Natural killer cell (primary cell): ENCODE results near the gene DENND1A. TPM values are rescaled to one million over a fixed set of nuclear protein-coding genes. Genes with fewer than 3 reads are reported as not detected.

Experiments
- ATAC-seq, 3 donors: fragments of 150-1000 bp in 2 of 3; fragments of 200-7000 bp in 1 of 3; cut with Tn5 transposase; 1 replicate in 1 of 3; 2 replicates in 2 of 3; pipeline ENCODE4 v1.10.0; 2021; ENCODE audit warnings: mild to moderate bottlenecking in 2 of 3, moderate library complexity in 2 of 3
- DNase-seq, 2 donors: peaks; one replicate each; pipeline versions ENCODE4 v3.0.0 to v3.0.0-alpha.2; 2013 to 2021; ENCODE audit warnings: mixed read lengths in 1 of 2
- H3K27ac ChIP-seq: one replicate; pipeline ENCODE4 v1.5.1; 2013; ENCODE audit warnings: mild to moderate bottlenecking, low read length
- H3K27me3 ChIP-seq: one replicate; pipeline ENCODE4 v1.6.1; 2013; ENCODE audit warnings: low read length; ENCODE audit not compliant: control insufficient read depth, insufficient read depth
- H3K36me3 ChIP-seq: one replicate; pipeline ENCODE4 v1.6.1; 2013; ENCODE audit warnings: low read length; ENCODE audit not compliant: control insufficient read depth, insufficient read depth
- H3K4me1 ChIP-seq: one replicate; pipeline ENCODE4 v1.6.1; 2013; ENCODE audit warnings: low read length; ENCODE audit not compliant: control insufficient read depth, insufficient read depth
- H3K4me3 ChIP-seq: one replicate; pipeline ENCODE4 v1.5.1; 2013; ENCODE audit warnings: low read length
- H3K9me3 ChIP-seq: one replicate; pipeline ENCODE4 v1.6.1; 2013; ENCODE audit warnings: low read length; ENCODE audit not compliant: control insufficient read depth, insufficient read depth
- H3K27ac Mint-ChIP-seq, 2 donors: one replicate each; pipeline ENCODE4 v1.8.0; 2022; ENCODE audit warnings: mild to moderate bottlenecking in 2 of 2, mixed read lengths in 2 of 2, moderate library complexity in 1 of 2
- H3K27me3 Mint-ChIP-seq, 2 donors: one replicate each; pipeline ENCODE4 v1.8.0; 2022; ENCODE audit warnings: low read depth in 2 of 2, mixed read lengths in 2 of 2
- H3K36me3 Mint-ChIP-seq: one replicate; pipeline ENCODE4 v1.8.0; 2022; ENCODE audit warnings: mixed read lengths
- H3K4me1 Mint-ChIP-seq, 2 donors: one replicate each; pipeline ENCODE4 v1.8.0; 2022; ENCODE audit warnings: mixed read lengths in 2 of 2
- H3K4me3 Mint-ChIP-seq: one replicate; pipeline ENCODE4 v1.8.0; 2022; ENCODE audit warnings: mild to moderate bottlenecking, moderate library complexity, mixed read lengths
- H3K9me3 Mint-ChIP-seq, 2 donors: one replicate each; pipeline ENCODE4 v1.8.0; 2022; ENCODE audit warnings: mixed read lengths in 2 of 2
- CTCF ChIP-seq: fragments of 200-600 bp; IDR thresholded peaks from one replicate; pipeline ENCODE4 v1.8.0; 2022; ENCODE audit warnings: antibody characterized with exemption
- WGBS: methylation state at CpG from one replicate; pipeline ENCODE4 v1.1.7; 2013; ENCODE audit warnings: missing lambda C conversion rate; ENCODE audit not compliant: insufficient coverage; 5-methylcytosine and 5-hydroxymethylcytosine counted together
- intact Hi-C: fragments of 100-400 bp; cut with micrococcal nuclease; formaldehyde crosslinking; loops from one replicate; pipeline ENCODE4 v1.14.2; 2022
- total RNA-seq, 4 donors: library from RNA; stranded (reverse); fragments of 120-200 nt in 1 of 4; gene quantifications; one replicate each; pipeline versions ENCODE4 v1.2.3 to v1.2.4, GENCODE V29; 2013 to 2022

DENND1A gene
- total RNA-seq, 3 donors from 2014 or later (not counting 1 experiment from before 2014, with no cell fraction given), result 27.8 to 37.6 (median 30.9) TPM

GRCh38 chr9:123453831-123454321 lies 476.1 kb downstream of the DENND1A start:
- Mint-ChIP-seq H3K4me3 (no peak overlapping the region), H3K27ac (no peak overlapping the region), H3K27me3 (no peaks in the 10 kb centered on the region), H3K4me1 (no peaks in the 10 kb centered on the region), H3K36me3 (no peaks in the 10 kb centered on the region), H3K9me3 (no peaks in the 10 kb centered on the region)
- WGBS, result 94% methylated on average over 7 of the region's 7 CpGs
- no peak for DNase-seq
- Histone ChIP-seq H3K9me3 (no peaks in the 10 kb centered on the region), H3K36me3 (no peaks in the 10 kb centered on the region), H3K27me3 (no peaks in the 10 kb centered on the region), H3K4me1 (no peaks in the 10 kb centered on the region), H3K4me3 (no peak overlapping the region), H3K27ac (no peak overlapping the region)
- intact Hi-C loops, result no loop called here
- no peak for TF ChIP-seq CTCF
- no peak for ATAC-seq

GRCh38 chr9:123453076-123453667 lies 476.8 kb downstream of the DENND1A start:
- no peak for ATAC-seq
- H3K36me3 ChIP-seq, result no peaks in the 10 kb centered on the region
- H3K4me3 ChIP-seq, result no peak overlapping the region
- Mint-ChIP-seq H3K27ac (no peak overlapping the region), H3K4me3 (no peak overlapping the region), H3K36me3 (no peaks in the 10 kb centered on the region), H3K27me3 (no peaks in the 10 kb centered on the region), H3K9me3 (no peaks in the 10 kb centered on the region), H3K4me1 (no peaks in the 10 kb centered on the region)
- no peaks in the 10 kb centered on the region for H3K27me3 ChIP-seq
- intact Hi-C loops, result no loop called here
- TF ChIP-seq CTCF, result no peak
- H3K27ac ChIP-seq, result no peak overlapping the region
- 98% methylated on average over 14 of the region's 14 CpGs for WGBS
- H3K9me3 ChIP-seq, result no peaks in the 10 kb centered on the region
- H3K4me1 ChIP-seq, result no peaks in the 10 kb centered on the region
- DNase-seq, result no peak

GRCh38 chr9:123450996-123451395 lies 478.9 kb downstream of the DENND1A start:
- Mint-ChIP-seq H3K27ac (no peak overlapping the region), H3K4me1 (no peaks in the 10 kb centered on the region), H3K36me3 (no peaks in the 10 kb centered on the region), H3K27me3 (no peaks in the 10 kb centered on the region), H3K4me3 (no peak overlapping the region), H3K9me3 (no peaks in the 10 kb centered on the region)
- TF ChIP-seq CTCF, result no peak
- WGBS, result 93% methylated on average over 6 of the region's 6 CpGs
- no peak for ATAC-seq
- no peak overlapping the region for H3K4me3 ChIP-seq
- H3K27ac ChIP-seq, result no peak overlapping the region
- peaks cover 2% of the 10 kb centered on the region for H3K36me3 ChIP-seq
- no peaks in the 10 kb centered on the region for H3K9me3 ChIP-seq
- intact Hi-C loops, result no loop called here
- no peak for DNase-seq
- H3K4me1 ChIP-seq, result no peaks in the 10 kb centered on the region
- no peaks in the 10 kb centered on the region for H3K27me3 ChIP-seq
